Lower leg skin (tissue), 4 donors: ENCODE measurements around the gene ZNF488. TPM values are rescaled to one million over a fixed set of nuclear protein-coding genes. Genes with fewer than 3 reads are reported as not detected.

Experiments used
- DNase-seq, 2 donors: peaks; one replicate each; pipeline ENCODE4 v3.0.0-alpha.2; 2019; ENCODE audit warnings: low spot score in 2 of 2
- H3K4me3 ChIP-seq: fragments of 200-600 bp; sonication (generic); 2 replicates; pipeline ENCODE4 v1.5.1; 2017; ENCODE audit warnings: mild to moderate bottlenecking, low read depth; ENCODE audit not compliant: poor library complexity, severe bottlenecking
- POLR2A ChIP-seq, 2 donors: fragments of 450-650 bp; IDR thresholded peaks; one replicate each; pipeline ENCODE4 v1.6.1; 2016 to 2017; ENCODE audit warnings: antibody characterized with exemption in 2 of 2, mild to moderate bottlenecking in 1 of 2, moderate library complexity in 1 of 2
- WGBS, 2 donors: methylation state at CpG; one replicate each; pipeline ENCODE4 v1.1.5; 2018; 5-methylcytosine and 5-hydroxymethylcytosine counted together
- intact Hi-C: fragments of 100-400 bp; cut with DNase I; formaldehyde crosslinking; loops from one replicate; pipeline ENCODE4 v1.15.0; 2023; ENCODE audit warnings: low total_unique reads
- total RNA-seq, 4 donors: library from RNA; depleted of rRNA; stranded (reverse); fragments of >200 nt; gene quantifications; one replicate each; pipeline ENCODE4 v1.1.0, GENCODE V29; 2016
- TF ChIP-seq, protein P1 (sequence below), 3 donors: fragments of 450-650 bp; IDR thresholded peaks; one replicate each; pipeline ENCODE4 v1.5.1; 2016; ENCODE audit warnings: antibody characterized with exemption in 3 of 3, mild to moderate bottlenecking in 3 of 3, moderate library complexity in 2 of 3

The ZNF488 gene
- total RNA-seq, 4 donors from 2014 or later = 0.80 to 2.0 (median 1.1) TPM

DNA sequence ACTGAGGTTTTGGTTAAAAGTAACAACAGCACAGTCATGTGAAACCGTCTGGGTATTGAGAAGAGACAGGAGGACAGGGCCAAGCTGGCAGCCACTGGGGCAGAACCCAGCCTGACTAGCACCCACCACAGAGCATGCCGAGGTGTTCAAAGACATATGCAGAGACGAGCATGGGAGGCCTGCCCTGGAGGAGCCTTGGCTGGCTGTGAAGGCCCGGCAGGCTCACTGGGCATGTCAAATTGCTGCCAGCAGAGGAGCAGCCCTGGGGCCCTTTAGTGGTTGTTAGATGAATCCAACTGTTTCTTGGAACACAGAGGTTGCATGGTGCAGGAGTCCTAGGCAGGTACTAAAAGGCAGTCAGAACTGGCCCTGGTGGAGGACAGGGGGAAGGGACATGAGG, 66.8 kb downstream of the ZNF488 start:
- intact Hi-C loops = loop anchor here (10.0 kb wide), 1 partner anchor 272 kb away; no protein-coding TSS in a partner anchor
- WGBS, 2 donors = 39 to 73% methylated on average over 4 of the region's 4 CpGs
- H3K4me3 ChIP-seq = no peak overlapping the region
- no peak for TF ChIP-seq POLR2A (IDR thresholded peaks at IDR 0.05)
- TF ChIP-seq, protein P1, sequence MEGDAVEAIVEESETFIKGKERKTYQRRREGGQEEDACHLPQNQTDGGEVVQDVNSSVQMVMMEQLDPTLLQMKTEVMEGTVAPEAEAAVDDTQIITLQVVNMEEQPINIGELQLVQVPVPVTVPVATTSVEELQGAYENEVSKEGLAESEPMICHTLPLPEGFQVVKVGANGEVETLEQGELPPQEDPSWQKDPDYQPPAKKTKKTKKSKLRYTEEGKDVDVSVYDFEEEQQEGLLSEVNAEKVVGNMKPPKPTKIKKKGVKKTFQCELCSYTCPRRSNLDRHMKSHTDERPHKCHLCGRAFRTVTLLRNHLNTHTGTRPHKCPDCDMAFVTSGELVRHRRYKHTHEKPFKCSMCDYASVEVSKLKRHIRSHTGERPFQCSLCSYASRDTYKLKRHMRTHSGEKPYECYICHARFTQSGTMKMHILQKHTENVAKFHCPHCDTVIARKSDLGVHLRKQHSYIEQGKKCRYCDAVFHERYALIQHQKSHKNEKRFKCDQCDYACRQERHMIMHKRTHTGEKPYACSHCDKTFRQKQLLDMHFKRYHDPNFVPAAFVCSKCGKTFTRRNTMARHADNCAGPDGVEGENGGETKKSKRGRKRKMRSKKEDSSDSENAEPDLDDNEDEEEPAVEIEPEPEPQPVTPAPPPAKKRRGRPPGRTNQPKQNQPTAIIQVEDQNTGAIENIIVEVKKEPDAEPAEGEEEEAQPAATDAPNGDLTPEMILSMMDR (IDR thresholded peaks at IDR 0.05) = no peak
- DNase-seq = no peak

DNA sequence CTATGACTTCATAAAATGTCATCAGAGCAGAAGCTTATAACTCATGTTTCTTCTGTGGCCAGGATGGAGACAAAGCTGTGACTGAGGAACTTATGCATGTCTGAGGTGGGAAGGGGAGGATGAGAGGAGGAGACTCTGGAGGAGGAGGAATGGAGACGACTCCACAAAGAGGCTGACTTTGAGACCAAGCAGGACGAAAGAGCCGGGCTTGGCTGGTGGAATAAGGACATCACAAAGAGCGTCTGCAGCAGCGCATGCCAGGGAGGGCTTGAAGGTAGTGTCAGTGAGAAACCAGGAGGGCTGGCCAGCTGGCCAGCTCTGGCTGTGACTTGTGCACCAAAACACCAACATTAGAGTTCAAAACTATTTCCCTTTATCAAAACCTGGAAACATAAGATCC, 68.0 kb downstream of the ZNF488 start:
- intact Hi-C loops = loop anchor here (10.0 kb wide), 1 partner anchor 271 kb away; no protein-coding TSS in a partner anchor
- DNase-seq = no peak

More for the DNA sequence above, 68.0 kb downstream of the ZNF488 start:
- 75 to 79% methylated on average over 5 of the region's 5 CpGs for WGBS, 2 donors
- TF ChIP-seq, protein P1 (IDR thresholded peaks at IDR 0.05) = no peak
- no peak for TF ChIP-seq POLR2A (IDR thresholded peaks at IDR 0.05)
- no peak overlapping the region for H3K4me3 ChIP-seq

Other genes with a start within 250 kb of the ZNF488 start
- gene GDF10, start 84.1 kb downstream of the ZNF488 start, total RNA-seq = 1 to 10 TPM in 2 of 4 donors, under 1 TPM in 2; 0.23 to 3.9 (median 1.0) TPM
- gene GDF2, start 61.8 kb downstream of the ZNF488 start, total RNA-seq = not detected
- not detected for gene RBP3, start 35.9 kb downstream of the ZNF488 start, total RNA-seq
- gene ANXA8, start 99.8 kb upstream of the ZNF488 start, total RNA-seq = 100 to 1,000 TPM in 3 of 4 donors, 10 to 100 TPM in 1; 94.1 to 198 (median 139) TPM
- gene FAM25G, start 107.4 kb upstream of the ZNF488 start, total RNA-seq = 100 to 1,000 TPM in 1 of 4 donors, 10 to 100 TPM in 3; 41.4 to 115 (median 85.8) TPM
- 10 to 100 TPM in 2 of 4 donors, 1 to 10 TPM in 2; 6.4 to 10.7 (median 9.2) TPM for gene AGAP9, start 139.3 kb upstream of the ZNF488 start, total RNA-seq